KMS-11 (cell line): ENCODE data around the gene RTN4.

ENCODE experiments used
- H2AFZ ChIP-seq: fragments of 200-600 bp; sonication (generic); 2 replicates; pipeline ENCODE4 v1.6.1; 2016; ENCODE audit warnings: antibody characterized with exemption, mixed run types, low read depth
- H3K27ac ChIP-seq: fragments of 200-600 bp; sonication (generic); 2 replicates; pipeline ENCODE4 v1.6.1; 2016; ENCODE audit warnings: mild to moderate bottlenecking, mixed run types
- H3K27me3 ChIP-seq: fragments of 200-600 bp; sonication (generic); 2 replicates; pipeline ENCODE4 v1.6.1; 2017; ENCODE audit warnings: mild to moderate bottlenecking, low read depth, mixed run types, moderate library complexity; ENCODE audit not compliant: insufficient read depth
- H3K36me3 ChIP-seq: fragments of 200-600 bp; sonication (generic); 2 replicates; pipeline ENCODE4 v1.6.1; 2017; ENCODE audit warnings: mild to moderate bottlenecking, mixed run types; ENCODE audit not compliant: insufficient read depth
- H3K4me1 ChIP-seq: fragments of 200-600 bp; sonication (generic); 2 replicates; pipeline ENCODE4 v1.6.1; 2016; ENCODE audit warnings: mild to moderate bottlenecking, low read depth, mixed run types; ENCODE audit not compliant: poor library complexity, severe bottlenecking
- H3K4me2 ChIP-seq: fragments of 200-600 bp; sonication (generic); 2 replicates; pipeline ENCODE4 v1.7.0; 2016; ENCODE audit warnings: mild to moderate bottlenecking, mixed run types
- H3K4me3 ChIP-seq: fragments of 200-600 bp; sonication (generic); IDR thresholded peaks from 2 replicates; pipeline ENCODE4 v1.6.1; 2017; ENCODE audit warnings: low read depth, low read length, mixed read lengths; ENCODE audit not compliant: insufficient read depth
- H3K79me2 ChIP-seq: fragments of 200-600 bp; sonication (generic); 2 replicates; pipeline ENCODE4 v1.6.1; 2016; ENCODE audit warnings: low read depth, mixed run types; ENCODE audit not compliant: insufficient read depth
- H3K9ac ChIP-seq: fragments of 200-600 bp; sonication (generic); 2 replicates; pipeline ENCODE4 v1.6.1; 2016; ENCODE audit warnings: mild to moderate bottlenecking, mixed run types
- H4K20me1 ChIP-seq: fragments of 200-600 bp; sonication (generic); 2 replicates; pipeline ENCODE4 v1.6.1; 2016; ENCODE audit warnings: mild to moderate bottlenecking, mixed run types; ENCODE audit not compliant: insufficient read depth
- TF ChIP-seq, protein P1 (sequence below): fragments of 200-600 bp; sonication (generic); conservative IDR thresholded peaks from 2 replicates; pipeline ENCODE4 v1.6.1; 2017; ENCODE audit warnings: low read depth, mild to moderate bottlenecking, antibody characterized with exemption, low read length, moderate library complexity, mixed read lengths

RTN4 gene

DNA sequence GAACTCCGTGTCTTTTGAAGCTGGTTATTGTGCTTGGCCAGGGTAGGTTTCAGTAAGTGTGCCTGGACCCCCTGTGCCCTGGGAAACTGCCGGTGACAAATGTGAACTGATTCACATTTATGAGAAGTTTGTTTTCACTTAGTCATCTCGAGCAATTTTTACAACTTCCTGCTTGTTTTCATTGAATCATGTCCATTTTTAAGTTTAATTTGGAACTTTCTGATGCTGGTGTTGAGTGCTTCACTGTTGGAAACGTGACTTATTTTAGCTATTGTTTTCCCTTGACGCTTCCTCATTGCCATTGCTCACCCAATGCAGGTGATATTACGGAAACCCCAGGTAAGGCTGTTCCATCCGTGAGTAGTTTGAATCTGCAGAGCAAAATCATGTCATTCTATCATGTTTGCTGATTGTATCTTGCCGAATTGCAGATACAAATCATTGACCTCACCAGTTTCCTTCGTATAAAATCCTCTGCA lies 97.2 kb downstream of the RTN4 start:
- Histone ChIP-seq H3K4me1 (no peaks in the 10 kb centered on the region), H2AFZ (no peak overlapping the region), H3K27ac (no peak overlapping the region), H3K9ac (no peak overlapping the region), H3K79me2 (no peaks in the 10 kb centered on the region), H4K20me1 (no peaks in the 10 kb centered on the region), H3K4me2 (no peak overlapping the region), H3K27me3 (no peaks in the 10 kb centered on the region), H3K36me3 (no peaks in the 10 kb centered on the region), H3K4me3 (no peak overlapping the region)
- TF ChIP-seq, protein P1, sequence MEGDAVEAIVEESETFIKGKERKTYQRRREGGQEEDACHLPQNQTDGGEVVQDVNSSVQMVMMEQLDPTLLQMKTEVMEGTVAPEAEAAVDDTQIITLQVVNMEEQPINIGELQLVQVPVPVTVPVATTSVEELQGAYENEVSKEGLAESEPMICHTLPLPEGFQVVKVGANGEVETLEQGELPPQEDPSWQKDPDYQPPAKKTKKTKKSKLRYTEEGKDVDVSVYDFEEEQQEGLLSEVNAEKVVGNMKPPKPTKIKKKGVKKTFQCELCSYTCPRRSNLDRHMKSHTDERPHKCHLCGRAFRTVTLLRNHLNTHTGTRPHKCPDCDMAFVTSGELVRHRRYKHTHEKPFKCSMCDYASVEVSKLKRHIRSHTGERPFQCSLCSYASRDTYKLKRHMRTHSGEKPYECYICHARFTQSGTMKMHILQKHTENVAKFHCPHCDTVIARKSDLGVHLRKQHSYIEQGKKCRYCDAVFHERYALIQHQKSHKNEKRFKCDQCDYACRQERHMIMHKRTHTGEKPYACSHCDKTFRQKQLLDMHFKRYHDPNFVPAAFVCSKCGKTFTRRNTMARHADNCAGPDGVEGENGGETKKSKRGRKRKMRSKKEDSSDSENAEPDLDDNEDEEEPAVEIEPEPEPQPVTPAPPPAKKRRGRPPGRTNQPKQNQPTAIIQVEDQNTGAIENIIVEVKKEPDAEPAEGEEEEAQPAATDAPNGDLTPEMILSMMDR = no peak

DNA sequence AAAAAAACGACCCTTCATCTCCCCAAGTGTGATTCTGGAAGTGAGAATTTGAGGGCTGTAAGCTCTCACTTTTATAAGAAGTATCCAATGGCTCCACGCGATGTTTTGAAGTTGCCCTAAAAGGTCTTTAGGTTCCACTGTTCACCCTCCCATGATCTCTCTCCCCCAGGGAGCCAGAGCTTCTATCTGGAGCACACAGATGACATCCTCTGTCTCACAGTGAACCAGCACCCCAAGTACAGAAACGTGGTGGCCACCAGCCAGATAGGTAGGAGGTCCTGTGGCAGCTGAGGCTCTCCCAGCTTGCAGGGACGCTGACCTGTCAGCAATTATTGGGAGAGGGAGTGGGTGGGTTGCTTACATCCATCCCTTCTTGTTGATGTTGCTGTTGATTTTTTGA lies 97.8 kb downstream of the RTN4 start:
- no peaks in the 10 kb centered on the region for H4K20me1 ChIP-seq
- no peak overlapping the region for H3K27ac ChIP-seq
- H3K36me3 ChIP-seq = no peaks in the 10 kb centered on the region
- no peaks in the 10 kb centered on the region for H3K4me1 ChIP-seq
- H3K79me2 ChIP-seq = no peaks in the 10 kb centered on the region
- no peak overlapping the region for H2AFZ ChIP-seq
- TF ChIP-seq, protein P1 = no peak
- no peaks in the 10 kb centered on the region for H3K27me3 ChIP-seq
- no peak overlapping the region for H3K4me2 ChIP-seq
- no peak overlapping the region for H3K4me3 ChIP-seq
- no peak overlapping the region for H3K9ac ChIP-seq

DNA sequence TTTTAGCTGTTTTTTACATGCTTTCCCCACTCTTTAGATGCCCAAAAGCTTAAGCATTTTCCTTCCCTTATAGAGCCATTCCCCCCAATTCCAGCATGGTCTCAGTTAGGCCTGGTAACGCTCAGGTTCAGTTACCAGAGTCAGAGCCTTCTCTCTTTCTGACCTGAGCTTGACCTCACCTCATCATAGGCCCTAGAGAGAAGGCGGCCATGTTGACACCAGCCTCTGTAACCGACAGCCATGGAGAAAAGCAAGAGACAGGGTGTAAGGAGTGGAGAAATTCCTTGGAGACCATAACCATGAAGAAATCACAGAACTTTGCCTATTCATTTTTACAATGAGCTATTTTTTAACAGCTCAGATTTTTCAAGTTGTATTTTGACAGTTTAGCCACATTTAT lies 99.4 kb downstream of the RTN4 start:
- Histone ChIP-seq H2AFZ (no peak overlapping the region), H3K36me3 (no peaks in the 10 kb centered on the region), H3K9ac (no peak overlapping the region)

DNA sequence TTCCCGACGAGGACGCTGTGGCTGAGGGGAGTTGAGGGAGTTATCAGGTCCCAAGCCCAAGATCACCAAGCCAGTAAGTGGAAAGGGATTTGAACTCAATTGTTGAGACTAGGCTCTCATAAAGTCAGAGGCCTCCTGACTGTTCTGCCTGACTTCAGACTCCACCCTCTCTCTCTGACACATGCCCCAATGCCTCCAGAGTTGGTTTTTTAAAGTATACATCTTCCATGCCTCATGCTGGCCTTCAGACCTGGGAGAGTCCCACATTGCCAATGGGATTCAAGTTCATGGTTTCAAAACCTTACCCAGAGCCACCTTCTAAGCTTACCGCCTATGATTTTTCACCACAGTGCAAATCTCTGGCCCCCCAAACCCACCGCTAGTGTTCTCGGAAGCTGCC lies 100.8 kb downstream of the RTN4 start:
- H3K27ac ChIP-seq = no peak overlapping the region
- no peaks in the 10 kb centered on the region for H3K79me2 ChIP-seq
- H3K27me3 ChIP-seq = no peaks in the 10 kb centered on the region
- H3K9ac ChIP-seq = no peak overlapping the region
- no peaks in the 10 kb centered on the region for H3K36me3 ChIP-seq
- H4K20me1 ChIP-seq = no peaks in the 10 kb centered on the region
- TF ChIP-seq, protein P1 = no peak
- no peak overlapping the region for H2AFZ ChIP-seq
- peaks cover 17% of the 10 kb centered on the region for H3K4me1 ChIP-seq
- no peak overlapping the region for H3K4me2 ChIP-seq
- no peak overlapping the region for H3K4me3 ChIP-seq

More for the DNA sequence above, 99.4 kb downstream of the RTN4 start:
- H4K20me1 ChIP-seq = no peaks in the 10 kb centered on the region
- H3K79me2 ChIP-seq = no peaks in the 10 kb centered on the region
- no peak overlapping the region for H3K27ac ChIP-seq
- no peak overlapping the region for H3K4me3 ChIP-seq
- peaks cover 9% of the 10 kb centered on the region for H3K4me1 ChIP-seq
- TF ChIP-seq, protein P1 = no peak
- no peak overlapping the region for H3K4me2 ChIP-seq
- H3K27me3 ChIP-seq = no peaks in the 10 kb centered on the region

DNA sequence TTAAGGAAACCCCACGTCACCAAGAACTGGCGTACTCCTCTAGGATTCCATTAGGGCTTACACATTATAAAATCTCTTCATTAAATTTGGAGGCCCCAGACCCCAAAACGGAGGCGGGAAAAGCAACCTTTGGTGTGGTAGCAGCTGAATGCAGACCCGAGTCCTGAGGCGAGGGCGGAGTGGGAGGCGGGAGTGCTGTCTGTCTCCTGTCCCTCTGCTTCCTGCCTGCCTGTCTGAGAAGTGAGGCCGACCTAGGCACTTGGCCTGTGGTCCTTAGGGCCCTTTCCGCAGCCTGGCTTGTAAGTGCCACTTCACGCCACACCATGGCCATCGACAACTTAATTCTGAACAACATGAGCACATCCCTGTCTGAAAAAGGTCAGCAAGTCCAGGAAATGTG lies 102.1 kb downstream of the RTN4 start:
- Histone ChIP-seq H3K4me1 (peaks cover 17% of the 10 kb centered on the region), H3K27me3 (no peaks in the 10 kb centered on the region), H4K20me1 (no peaks in the 10 kb centered on the region), H3K4me2 (no peak overlapping the region), H2AFZ (no peak overlapping the region), H3K9ac (no peak overlapping the region), H3K36me3 (no peaks in the 10 kb centered on the region), H3K27ac (no peak overlapping the region), H3K4me3 (no peak overlapping the region), H3K79me2 (no peaks in the 10 kb centered on the region)
- TF ChIP-seq, protein P1 = no peak
